ENCODE measurements around the gene EYA2. TPM values are rescaled to one million over a fixed set of nuclear protein-coding genes. Genes with fewer than 3 reads are reported as not detected.

Gene EYA2
- total RNA-seq, 2 donors from 2014 or later, result 0.22 TPM; not detected in 1

DNA sequence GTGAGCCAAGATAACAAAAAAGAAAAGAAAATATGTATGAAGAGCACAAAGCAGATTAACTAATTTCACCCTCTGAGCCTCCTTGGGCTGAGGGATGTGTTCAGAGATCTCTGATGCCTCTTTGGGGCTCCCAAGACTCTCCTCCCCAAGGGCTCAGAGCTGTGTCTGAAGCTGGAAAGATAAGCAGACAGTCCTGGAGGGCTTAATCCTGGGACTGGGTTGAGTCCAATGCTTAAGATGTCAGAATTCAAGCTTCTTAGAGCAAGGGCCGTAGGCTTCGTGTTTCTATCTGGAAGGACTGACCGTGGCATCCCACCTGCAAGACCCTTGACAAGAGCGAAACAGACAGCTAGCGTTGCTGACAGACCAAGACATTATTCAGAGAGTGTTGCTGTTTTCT is 232.9 kb downstream of the EYA2 start:
- Mint-ChIP-seq H3K27me3 (peaks cover 57% of the 10 kb centered on the region), H3K4me1 (no peaks in the 10 kb centered on the region), H3K4me3 (no peak overlapping the region), H3K36me3 (ENCODE audit: low read depth) (peaks cover 8% of the 10 kb centered on the region), H3K27ac (no peak overlapping the region)
- H3K9me3 ChIP-seq (ENCODE audit: control insufficient read depth, low read length, poor library complexity, severe bottlenecking), result no peaks in the 10 kb centered on the region
- ATAC-seq (no peak), DNase-seq (no peak)

DNA sequence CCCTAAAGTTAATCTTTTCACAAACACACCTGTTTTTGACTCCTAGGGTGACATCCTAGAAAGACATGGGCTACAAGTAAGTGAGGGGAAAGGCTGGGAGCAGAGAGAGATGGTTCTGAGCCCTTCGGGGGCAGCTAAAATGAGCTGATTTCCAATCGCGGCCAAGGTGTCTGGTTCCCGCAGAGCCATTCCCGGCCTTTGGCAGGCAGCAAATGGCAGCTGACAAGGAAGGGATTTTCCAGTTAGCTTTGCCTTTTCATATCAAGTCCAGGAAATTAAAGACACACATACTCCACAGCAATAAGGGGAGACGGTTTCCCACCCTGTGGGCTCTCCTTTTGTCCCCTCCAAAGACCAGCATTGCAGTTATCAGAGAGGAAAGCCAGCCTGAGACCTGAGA is 233.4 kb downstream of the EYA2 start:
- no peak overlapping the region for H3K27ac Mint-ChIP-seq
- H3K9me3 ChIP-seq (ENCODE audit: control insufficient read depth, low read length, poor library complexity, severe bottlenecking), result no peaks in the 10 kb centered on the region
- peaks cover 57% of the 10 kb centered on the region for H3K27me3 Mint-ChIP-seq
- no peak for ATAC-seq
- no peak for DNase-seq
- no peaks in the 10 kb centered on the region for H3K4me1 Mint-ChIP-seq
- H3K36me3 Mint-ChIP-seq (ENCODE audit: low read depth), result peaks cover 8% of the 10 kb centered on the region
- H3K4me3 Mint-ChIP-seq, result no peak overlapping the region

DNA sequence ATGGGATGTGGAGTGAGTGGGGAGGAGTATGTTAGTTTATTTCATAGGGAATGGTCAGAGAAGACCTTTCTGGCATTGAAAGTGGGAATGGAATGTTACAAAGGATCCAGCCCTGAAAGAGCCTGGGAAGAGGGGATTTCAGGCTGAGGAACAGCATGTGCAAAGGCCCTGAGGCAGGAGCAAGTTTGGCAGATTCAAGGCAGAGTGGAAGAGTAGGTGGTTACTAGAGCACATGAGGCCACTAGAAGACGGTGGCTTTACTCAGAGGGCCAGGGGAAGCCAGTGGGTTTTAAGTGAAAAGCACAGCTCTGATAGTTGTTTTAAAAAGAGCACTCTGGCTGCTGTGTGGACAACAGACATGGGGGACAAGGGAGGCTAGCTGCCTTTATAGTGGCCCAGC is 234.7 kb downstream of the EYA2 start:
- Mint-ChIP-seq H3K4me3 (no peak overlapping the region), H3K27me3 (peaks cover 57% of the 10 kb centered on the region), H3K4me1 (no peaks in the 10 kb centered on the region), H3K27ac (no peak overlapping the region), H3K36me3 (ENCODE audit: low read depth) (peaks cover 8% of the 10 kb centered on the region)
- H3K9me3 ChIP-seq (ENCODE audit: control insufficient read depth, low read length, poor library complexity, severe bottlenecking), result no peaks in the 10 kb centered on the region
- ATAC-seq, result no peak
- no peak for DNase-seq

DNA sequence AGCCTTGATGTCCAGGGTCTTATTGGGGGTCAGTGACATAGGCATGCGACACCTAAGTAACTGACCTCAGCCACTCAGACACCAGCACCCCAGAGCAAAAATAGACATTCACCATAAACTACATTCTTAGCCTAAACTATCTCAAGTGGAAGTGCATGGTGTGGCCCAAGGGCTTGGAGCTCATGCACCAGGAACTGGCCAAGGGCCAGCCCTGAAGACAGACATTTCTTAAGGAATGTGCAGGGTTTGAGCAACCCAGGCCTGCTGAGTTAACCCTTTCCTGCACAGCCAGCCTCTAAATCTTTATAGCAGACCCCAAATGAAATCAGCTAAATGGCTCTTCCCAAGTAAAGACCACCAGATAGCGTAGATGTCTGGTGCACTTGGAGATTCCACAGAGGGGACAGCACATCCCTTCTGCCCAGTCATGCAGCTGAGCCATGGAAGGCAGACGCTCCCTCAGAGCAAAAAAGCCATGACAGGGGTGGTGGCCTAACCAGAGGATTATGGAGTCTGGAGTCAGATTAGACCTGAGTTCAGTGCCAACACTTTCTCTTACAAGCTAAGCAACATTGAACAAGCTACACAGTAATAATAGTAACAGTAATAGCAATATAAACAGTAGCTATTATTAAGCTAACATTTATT is 239.3 kb downstream of the EYA2 start:
- no peak overlapping the region for H3K27ac Mint-ChIP-seq
- H3K36me3 Mint-ChIP-seq (ENCODE audit: low read depth), result peaks cover 8% of the 10 kb centered on the region
- no peaks in the 10 kb centered on the region for H3K9me3 ChIP-seq (ENCODE audit: control insufficient read depth, low read length, poor library complexity, severe bottlenecking)
- ATAC-seq (no peak), DNase-seq (no peak)
- no peak overlapping the region for H3K4me3 Mint-ChIP-seq
- H3K27me3 Mint-ChIP-seq, result peaks cover 33% of the 10 kb centered on the region
- H3K4me1 Mint-ChIP-seq, result no peaks in the 10 kb centered on the region

DNA sequence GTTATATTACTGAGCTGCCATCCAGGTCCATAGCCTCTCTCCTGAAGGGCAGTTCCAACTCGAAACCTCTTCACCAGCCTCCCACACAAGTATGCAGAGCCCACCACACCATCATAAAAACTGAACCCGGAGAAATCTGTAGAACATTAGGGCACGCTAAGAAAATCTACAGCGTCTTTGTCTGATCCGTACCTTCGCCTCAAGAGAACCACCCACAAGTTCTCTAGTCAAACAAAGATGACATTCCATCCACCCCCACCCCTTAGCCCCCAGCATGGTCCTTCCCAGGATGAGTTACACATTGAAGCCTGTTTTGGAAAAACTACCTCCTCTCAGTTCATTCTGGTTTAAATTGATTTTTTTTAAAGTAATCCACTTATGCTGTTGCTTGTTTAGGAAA is 242.1 kb downstream of the EYA2 start:
- Mint-ChIP-seq H3K27me3 (peaks cover 21% of the 10 kb centered on the region), H3K4me3 (no peak overlapping the region), H3K36me3 (ENCODE audit: low read depth) (no peaks in the 10 kb centered on the region), H3K27ac (no peak overlapping the region), H3K4me1 (no peaks in the 10 kb centered on the region)
- peaks cover 2% of the 10 kb centered on the region for H3K9me3 ChIP-seq (ENCODE audit: control insufficient read depth, low read length, poor library complexity, severe bottlenecking)
- no peak for DNase-seq
- no peak for ATAC-seq

DNA sequence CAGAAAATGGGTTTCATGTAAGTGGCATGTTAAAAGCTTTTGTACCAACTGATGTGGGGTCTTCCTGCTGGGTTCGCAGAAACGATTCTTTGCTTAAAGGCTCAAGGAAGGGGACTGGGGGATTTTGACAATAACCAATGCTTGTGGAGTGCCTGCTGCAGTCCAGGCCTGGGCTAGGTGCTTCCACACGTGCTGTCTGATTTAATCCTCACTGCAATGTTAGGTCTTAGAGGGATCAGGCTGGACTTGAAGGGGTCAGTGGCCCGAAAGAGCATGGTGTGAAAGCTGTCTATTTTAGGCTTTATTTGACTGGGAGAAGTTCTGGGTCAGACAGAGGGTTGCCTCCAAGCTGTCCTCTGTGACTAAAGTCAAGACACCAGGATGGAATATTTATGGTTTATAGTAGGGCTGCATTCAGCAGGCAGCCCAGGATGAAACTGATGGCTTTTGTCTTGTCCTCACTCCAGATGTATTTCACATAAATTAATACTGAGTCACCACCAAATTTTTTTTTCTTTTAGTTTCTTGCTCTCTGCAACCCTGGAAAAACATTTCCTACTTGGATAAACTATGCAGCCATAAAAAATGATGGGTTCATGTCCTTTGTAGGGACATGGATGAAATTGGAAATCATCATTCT is 242.7 kb downstream of the EYA2 start:
- no peaks in the 10 kb centered on the region for H3K4me1 Mint-ChIP-seq
- H3K9me3 ChIP-seq (ENCODE audit: control insufficient read depth, low read length, poor library complexity, severe bottlenecking), result peaks cover 2% of the 10 kb centered on the region
- ATAC-seq, result no peak
- H3K4me3 Mint-ChIP-seq, result no peak overlapping the region
- no peaks in the 10 kb centered on the region for H3K36me3 Mint-ChIP-seq (ENCODE audit: low read depth)
- DNase-seq, result no peak
- H3K27ac Mint-ChIP-seq, result no peak overlapping the region
- peaks cover 24% of the 10 kb centered on the region for H3K27me3 Mint-ChIP-seq

DNA sequence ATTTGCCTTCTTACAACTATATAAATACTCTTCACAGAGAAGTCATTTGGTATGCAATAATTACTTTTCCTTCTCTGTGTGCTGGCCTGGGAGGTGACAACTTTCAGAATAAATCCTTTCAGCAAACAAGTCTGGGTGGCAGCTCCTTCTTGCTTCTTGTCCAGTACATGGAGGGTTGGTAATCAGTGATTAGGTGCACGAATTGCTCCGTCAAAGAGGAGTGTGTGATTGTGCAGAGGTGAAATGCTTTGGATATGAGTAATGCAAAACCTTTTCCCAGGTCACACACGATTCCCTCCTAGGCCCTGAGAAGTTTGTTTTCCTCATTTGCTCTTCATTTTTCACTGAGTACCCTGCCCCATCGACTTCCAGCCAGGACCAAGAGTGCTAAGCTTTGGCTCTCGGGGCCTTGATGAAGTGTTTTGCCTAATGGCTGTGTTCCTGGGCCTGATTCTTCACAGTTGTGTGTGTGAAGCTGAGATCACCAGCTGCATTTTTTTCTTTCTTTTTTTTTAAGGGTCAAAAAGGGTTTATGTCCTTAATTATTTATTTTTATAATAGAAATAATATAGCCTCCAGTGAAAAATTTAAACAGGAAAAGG is 245.4 kb downstream of the EYA2 start:
- Mint-ChIP-seq H3K27ac (no peak overlapping the region), H3K4me1 (no peaks in the 10 kb centered on the region), H3K36me3 (ENCODE audit: low read depth) (no peaks in the 10 kb centered on the region), H3K4me3 (no peak overlapping the region), H3K27me3 (peaks cover 47% of the 10 kb centered on the region)
- H3K9me3 ChIP-seq (ENCODE audit: control insufficient read depth, low read length, poor library complexity, severe bottlenecking), result peaks cover 2% of the 10 kb centered on the region
- no peak for ATAC-seq
- no peak for DNase-seq

DNA sequence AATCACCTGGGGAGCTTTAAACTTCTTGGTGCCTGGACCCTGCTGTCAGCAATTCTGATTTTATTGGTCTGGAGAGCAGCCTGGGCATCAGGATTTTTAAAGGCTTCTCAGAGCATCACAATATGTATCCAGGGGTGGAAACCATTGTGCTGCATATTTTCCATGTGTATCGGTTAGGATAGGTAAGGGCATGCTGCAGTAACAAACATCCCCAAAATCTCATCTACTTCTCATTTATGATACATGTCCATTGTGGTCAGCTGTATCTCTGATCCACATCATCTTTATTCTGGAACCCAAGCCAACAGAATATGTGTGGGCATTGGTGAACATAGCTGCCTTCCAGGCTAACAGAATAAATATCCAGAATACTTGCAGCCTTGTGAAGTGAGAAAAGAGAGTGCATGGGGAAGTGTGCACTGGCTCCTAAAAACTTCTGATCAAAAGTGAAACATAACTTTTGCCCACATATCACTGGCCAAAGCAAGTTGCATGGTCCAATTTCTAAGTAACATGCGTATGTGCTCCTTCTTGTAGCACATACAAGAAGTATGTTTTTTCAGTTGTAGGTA is 246.8 kb downstream of the EYA2 start:
- no peaks in the 10 kb centered on the region for H3K36me3 Mint-ChIP-seq (ENCODE audit: low read depth)
- no peak overlapping the region for H3K4me3 Mint-ChIP-seq
- H3K27ac Mint-ChIP-seq, result no peak overlapping the region
- ATAC-seq (no peak), DNase-seq (no peak)
- peaks cover 57% of the 10 kb centered on the region for H3K27me3 Mint-ChIP-seq
- peaks cover 2% of the 10 kb centered on the region for H3K9me3 ChIP-seq (ENCODE audit: control insufficient read depth, low read length, poor library complexity, severe bottlenecking)
- H3K4me1 Mint-ChIP-seq, result no peaks in the 10 kb centered on the region

DNA sequence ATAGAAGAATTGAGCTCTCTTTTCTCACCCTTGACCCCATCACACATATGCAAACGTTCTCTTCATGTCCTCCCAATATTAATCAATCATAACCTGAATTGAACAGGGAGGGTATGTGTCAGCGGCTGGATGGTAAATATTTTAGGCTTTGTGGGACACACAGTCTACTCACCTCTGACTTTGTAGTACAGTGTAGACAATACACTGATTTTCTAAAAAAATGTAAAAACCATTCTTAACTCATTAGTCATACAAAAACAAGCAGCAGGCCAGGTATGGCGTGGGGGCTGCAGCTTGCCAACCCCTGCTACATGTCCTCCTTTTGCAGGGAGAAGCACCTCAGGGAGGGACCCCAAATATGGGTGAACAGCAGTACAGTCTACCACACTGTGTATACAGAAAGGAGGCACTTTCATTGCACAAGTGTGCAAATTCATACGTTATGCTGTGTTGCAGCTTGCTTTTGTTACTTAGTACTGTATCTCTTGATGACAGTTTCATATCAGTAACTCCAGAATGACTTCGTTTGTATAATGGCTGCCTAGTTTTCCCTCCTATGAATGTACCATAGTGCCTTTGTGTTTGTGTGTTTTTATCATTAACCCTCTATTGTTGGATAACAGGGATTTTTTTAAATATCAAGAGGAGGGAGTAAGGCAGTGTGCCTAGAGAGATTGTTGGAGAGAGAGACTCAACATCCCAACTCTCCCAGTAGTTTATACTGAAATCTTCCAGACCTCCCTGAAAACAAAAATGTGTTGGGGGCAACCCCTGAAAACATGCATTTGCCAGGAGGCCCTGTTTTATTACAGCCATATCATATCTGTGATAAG is 247.5 kb downstream of the EYA2 start:
- DNase-seq (no peak), ATAC-seq (no peak)
- Mint-ChIP-seq H3K27me3 (peaks cover 54% of the 10 kb centered on the region), H3K4me3 (no peak overlapping the region), H3K4me1 (no peaks in the 10 kb centered on the region), H3K27ac (no peak overlapping the region), H3K36me3 (ENCODE audit: low read depth) (no peaks in the 10 kb centered on the region)
- H3K9me3 ChIP-seq (ENCODE audit: control insufficient read depth, low read length, poor library complexity, severe bottlenecking), result peaks cover 2% of the 10 kb centered on the region

DNA sequence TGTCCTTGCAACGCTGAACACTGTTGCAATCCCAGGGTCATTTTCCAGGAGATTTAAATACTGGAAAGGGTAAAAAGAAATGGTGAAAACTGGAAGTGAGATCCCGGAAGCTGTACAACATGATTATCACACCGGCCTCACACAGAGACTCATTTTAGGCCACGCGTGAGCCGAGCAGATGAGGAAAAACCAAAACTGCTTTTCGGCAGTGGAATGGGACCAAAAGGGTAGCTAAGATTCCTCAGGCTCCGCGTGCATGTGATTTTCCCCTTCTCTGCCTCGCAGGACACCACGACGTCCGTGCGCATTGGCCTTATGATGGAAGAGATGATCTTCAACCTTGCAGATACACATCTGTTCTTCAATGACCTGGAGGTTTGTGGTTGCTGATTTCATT is 248.1 kb downstream of the EYA2 start:
- DNase-seq, result no peak
- Mint-ChIP-seq H3K4me3 (no peak overlapping the region), H3K4me1 (no peaks in the 10 kb centered on the region), H3K27me3 (peaks cover 56% of the 10 kb centered on the region), H3K27ac (no peak overlapping the region), H3K36me3 (ENCODE audit: low read depth) (no peaks in the 10 kb centered on the region)
- H3K9me3 ChIP-seq (ENCODE audit: control insufficient read depth, low read length, poor library complexity, severe bottlenecking), result peaks cover 2% of the 10 kb centered on the region
- ATAC-seq, result no peak

DNA sequence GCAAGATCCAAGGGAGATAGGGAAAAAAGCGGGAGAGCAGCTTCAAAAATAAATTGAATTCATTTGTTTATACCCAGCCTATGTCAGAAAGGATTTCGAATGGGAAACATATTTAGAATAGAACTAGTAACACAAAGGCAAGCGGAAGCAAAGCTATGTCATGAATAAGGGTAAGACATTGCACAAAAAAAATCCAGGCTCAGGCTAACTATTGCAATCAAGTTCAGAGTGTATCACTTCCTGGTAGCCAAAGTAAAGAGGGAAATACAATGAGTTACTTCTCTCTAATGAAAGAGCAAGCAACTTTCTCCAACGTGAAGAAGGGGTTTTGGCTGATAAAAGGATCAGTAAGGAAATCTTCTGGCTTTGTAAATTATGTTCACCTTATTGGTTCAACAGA is 249.0 kb downstream of the EYA2 start:
- peak overlapping the region; percentile 70 for H3K27ac Mint-ChIP-seq
- no peaks in the 10 kb centered on the region for H3K36me3 Mint-ChIP-seq (ENCODE audit: low read depth)
- ATAC-seq (no peak), DNase-seq (no peak)
- peaks cover 2% of the 10 kb centered on the region for H3K9me3 ChIP-seq (ENCODE audit: control insufficient read depth, low read length, poor library complexity, severe bottlenecking)
- no peak overlapping the region for H3K4me3 Mint-ChIP-seq
- H3K4me1 Mint-ChIP-seq, result no peaks in the 10 kb centered on the region
- peaks cover 56% of the 10 kb centered on the region for H3K27me3 Mint-ChIP-seq

DNA sequence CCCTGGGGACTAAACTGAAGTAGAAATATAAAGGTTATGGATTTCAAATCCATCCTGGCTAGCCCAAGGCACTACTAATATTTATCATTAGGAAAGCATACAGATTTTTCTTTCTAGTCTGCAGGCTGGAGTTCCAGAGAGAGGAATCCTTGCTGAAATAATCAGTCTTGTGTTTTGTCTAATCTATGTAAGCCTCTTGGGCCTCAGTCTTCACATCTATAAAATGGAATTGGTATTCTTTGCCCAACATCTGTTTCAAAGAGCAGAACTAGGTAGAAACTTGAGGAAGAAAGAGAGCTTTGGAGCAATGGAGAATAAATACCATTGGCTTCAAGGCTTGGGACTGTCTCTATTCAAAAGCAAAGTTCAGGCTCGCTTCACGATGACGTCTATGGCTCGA is 249.8 kb downstream of the EYA2 start:
- peaks cover 2% of the 10 kb centered on the region for H3K9me3 ChIP-seq (ENCODE audit: control insufficient read depth, low read length, poor library complexity, severe bottlenecking)
- ATAC-seq, result no peak
- H3K27ac Mint-ChIP-seq, result no peak overlapping the region
- no peak overlapping the region for H3K4me3 Mint-ChIP-seq
- H3K4me1 Mint-ChIP-seq, result no peaks in the 10 kb centered on the region
- peaks cover 51% of the 10 kb centered on the region for H3K27me3 Mint-ChIP-seq
- H3K36me3 Mint-ChIP-seq (ENCODE audit: low read depth), result no peaks in the 10 kb centered on the region
- DNase-seq, result no peak

DNA sequence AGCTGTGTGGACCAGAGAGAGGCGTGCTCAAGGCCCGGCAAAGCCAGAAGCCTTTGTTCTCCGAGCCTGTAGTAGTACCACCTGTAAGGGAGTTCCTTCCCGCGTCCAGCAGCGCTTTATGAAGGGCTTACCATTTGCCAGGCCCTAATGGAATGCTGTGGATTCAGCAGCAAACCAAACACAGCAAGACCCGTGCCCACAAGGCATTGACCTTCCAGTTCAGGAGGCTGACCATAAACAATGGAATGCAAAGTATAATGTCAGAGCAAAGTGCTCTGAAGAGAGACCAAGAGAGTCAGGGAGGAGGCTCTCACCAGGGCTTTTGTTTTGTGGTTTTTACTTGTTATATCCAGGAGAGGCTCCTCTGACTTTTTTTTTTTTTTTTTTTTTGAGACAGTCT is 252.0 kb downstream of the EYA2 start:
- H3K9me3 ChIP-seq (ENCODE audit: control insufficient read depth, low read length, poor library complexity, severe bottlenecking), result no peaks in the 10 kb centered on the region
- ATAC-seq, result no peak
- Mint-ChIP-seq H3K27me3 (peaks cover 50% of the 10 kb centered on the region), H3K4me1 (no peaks in the 10 kb centered on the region), H3K27ac (no peak overlapping the region), H3K4me3 (no peak overlapping the region), H3K36me3 (ENCODE audit: low read depth) (no peaks in the 10 kb centered on the region)
- DNase-seq, result no peak

All from T-helper 17 cell (primary cell).